K562 (cell line): Measurements from ENCODE around the gene PIGX. TPM values are rescaled to one million over a fixed set of nuclear protein-coding genes. Genes with fewer than 3 reads are reported as not detected.

Source experiments
- ATAC-seq: fragments of 200-7000 bp; cut with Tn5 transposase; 3 replicates; pipeline ENCODE4 v1.9.1; 2020; ENCODE audit warnings: moderate library complexity
- BruUV-seq: library from RNA; stranded (reverse); fragments of 400-500 nt; replicated peaks from 2 replicates; lab custom pipeline; 2021; lab: Mats Ljungman, UMichigan
- CTCF ChIA-PET: fragments of 300-600 bp; formaldehyde crosslinking; extraction: SDS; loops from one replicate; lab custom pipeline; 2021; ENCODE audit warnings: low intra/inter-chr PET ratio; lab: Yijun Ruan, JAX
- POLR2A ChIA-PET: fragments of 300-600, 350-650 bp; sonication (Branson Sonifier 250); formaldehyde crosslinking; extraction: SDS; loops from one replicate; lab custom pipeline; 2021; ENCODE audit warnings: antibody characterized with exemption, inconsistent platforms; lab: Yijun Ruan, JAX
- DNase-seq, 4 experiments: peaks; one replicate each; pipeline versions ENCODE4 v3.0.0 to v3.0.0-alpha.2; 2011 to 2018; ENCODE audit warnings: low spot score in 3 of 4, mixed read lengths in 3 of 4; ENCODE audit errors: extremely low read depth in 1 of 4
- FAIRE-seq: peaks from 2 replicates; lab custom pipeline; 2011; peaks lifted over from hg19 to GRCh38; lab: Jason Lieb, UNC
- H2AFZ ChIP-seq: 2 replicates; pipeline ENCODE4 v1.6.0; 2011; ENCODE audit warnings: low read depth, low read length, control low read depth, inconsistent platforms
- H3K27ac ChIP-seq: fragments of 200-600 bp; 3 replicates; pipeline ENCODE4 v1.8.0; 2011; ENCODE audit warnings: low read depth, mild to moderate bottlenecking, control low read depth, inconsistent platforms, low read length, moderate library complexity, mixed read lengths; ENCODE audit errors: extremely low read depth
- H3K27me3 ChIP-seq, 2 experiments: fragments of 300-600 bp in 1 of 2; 2 replicates in 1 of 2; 3 replicates in 1 of 2; pipeline versions ENCODE4 v1.6.0 to v1.8.0; 2011; ENCODE audit warnings: inconsistent platforms in 2 of 2, low read length in 2 of 2, mild to moderate bottlenecking in 1 of 2, mixed read lengths in 1 of 2, moderate library complexity in 1 of 2; ENCODE audit not compliant: control insufficient read depth in 2 of 2, insufficient read depth in 2 of 2
- H3K36me3 ChIP-seq: fragments of 300-600 bp; 3 replicates; pipeline ENCODE4 v1.8.0; 2011; ENCODE audit warnings: mild to moderate bottlenecking, low read length, inconsistent platforms; ENCODE audit not compliant: control insufficient read depth, insufficient read depth
- H3K4me1 ChIP-seq, 2 experiments: fragments of 200-600 bp in 1 of 2; replicated peaks in 1 of 2; 2 replicates in 1 of 2; 3 replicates in 1 of 2; pipeline versions ENCODE4 v1.5.1 to v1.8.0; 2011; ENCODE audit warnings: inconsistent platforms in 2 of 2, low read length in 2 of 2, mild to moderate bottlenecking in 1 of 2, mixed read lengths in 1 of 2, moderate library complexity in 1 of 2; ENCODE audit not compliant: control insufficient read depth in 2 of 2, insufficient read depth in 2 of 2
- H3K4me2 ChIP-seq: 2 replicates; pipeline ENCODE4 v1.6.1; 2011; ENCODE audit warnings: low read length, control low read depth, inconsistent platforms, mixed read lengths; ENCODE audit not compliant: insufficient read depth
- H3K4me3 ChIP-seq: fragments of 200-600 bp; sonication (generic), shearing (Covaris generic); 2 replicates; pipeline ENCODE4 v1.5.1; 2016; ENCODE audit warnings: control low read depth, inconsistent platforms
- H3K79me2 ChIP-seq: fragments of 200-600 bp; 3 replicates; pipeline ENCODE4 v1.8.0; 2011; ENCODE audit warnings: low read length, inconsistent platforms; ENCODE audit not compliant: control insufficient read depth, insufficient read depth
- H3K9ac ChIP-seq, 2 experiments: 2 replicates each; pipeline versions ENCODE4 v1.6.0 to v1.6.1; 2011; ENCODE audit warnings: low read depth in 2 of 2, low read length in 2 of 2, control low read depth in 1 of 2, inconsistent platforms in 1 of 2, mild to moderate bottlenecking in 1 of 2, mixed read lengths in 1 of 2; ENCODE audit not compliant: insufficient read depth in 1 of 2
- H3K9me1 ChIP-seq: one replicate; pipeline ENCODE4 v1.6.0; 2011; ENCODE audit warnings: inconsistent platforms, mild to moderate bottlenecking, low read length, moderate library complexity; ENCODE audit not compliant: control insufficient read depth, insufficient read depth
- H3K9me3 ChIP-seq: replicated peaks from 2 replicates; pipeline ENCODE4 v1.5.1; 2011; ENCODE audit warnings: low read depth, low read length, inconsistent platforms; ENCODE audit not compliant: control insufficient read depth, insufficient read depth
- H4K20me1 ChIP-seq: replicated peaks from 2 replicates; pipeline ENCODE4 v1.6.1; 2011; ENCODE audit warnings: low read length, inconsistent platforms, mixed read lengths; ENCODE audit not compliant: control insufficient read depth, insufficient read depth
- RAD21 ChIP-seq, 2 experiments: fragments of 250-450 bp in 1 of 2; fragments of 450-650 bp in 1 of 2; sonication (Bioruptor Pico) in 1 of 2; formaldehyde crosslinking in 1 of 2; IDR thresholded peaks in 1 of 2; conservative IDR thresholded peaks in 1 of 2; 2 replicates each; pipeline versions ENCODE4 v1.4.0 to v1.8.0; 2020 to 2022; ENCODE audit warnings: mild to moderate bottlenecking in 2 of 2, moderate library complexity in 1 of 2
- SMC3 ChIP-seq: conservative IDR thresholded peaks from 2 replicates; pipeline ENCODE4 v1.6.1; 2011; ENCODE audit warnings: low read depth, low read length, improper control_type of control experiment; ENCODE audit not compliant: insufficient read depth
- ZNF436 ChIP-seq: fragments of 250-450, 450-650 bp; sonication (Bioruptor Pico); formaldehyde crosslinking; IDR thresholded peaks from 2 replicates; pipeline ENCODE4 v1.7.0; 2020; ENCODE audit warnings: mild to moderate bottlenecking
- WGBS: fragments of 100-300 bp; shearing (Covaris generic); methylation state at CpG from one replicate; pipeline ENCODE4 v1.1.6; 2016; ENCODE audit warnings: low coverage, mixed read lengths; ENCODE audit not compliant: insufficient coverage; ENCODE audit errors: missing lambda C conversion rate; 5-methylcytosine and 5-hydroxymethylcytosine counted together
- in situ Hi-C: fragments of 300-500 bp; cut with MboI; formaldehyde crosslinking; loops from 4 replicates; pipeline ENCODE4 v1.15.0; 2018; ENCODE audit warnings: inconsistent platforms, mixed read lengths
- intact Hi-C: fragments of 100-400 bp; cut with micrococcal nuclease; formaldehyde crosslinking; loops from 2 replicates; pipeline ENCODE4 v1.14.2; 2022
- polyA plus RNA-seq, 8 experiments: library from polyadenylated mRNA; depleted of rRNA in 4 of 8; stranded (reverse) in 5 of 8; unstranded in 3 of 8; fragments of >200 nt; fragmentation: Nextera tagmentation in 2 of 8; fragmentation: Illumina TruSeq in 1 of 8; extraction: Ambion mirVana in 2 of 8; extraction: Trizol in 1 of 8; gene quantifications; 2 replicates each; pipeline versions ENCODE4 v1.2.1 to v1.2.3, GENCODE V29; 2011 to 2014; ENCODE audit warnings: inconsistent platforms in 1 of 8, missing spikeins in 1 of 8
- total RNA-seq, 7 experiments: library from RNA; depleted of rRNA in 6 of 7; stranded (reverse); fragments of >200 nt in 6 of 7; fragmentation: Illumina TruSeq in 2 of 7; extraction: Trizol in 2 of 7; gene quantifications; 2 replicates each; pipeline versions ENCODE4 v1.2.1 to v1.2.3, GENCODE V29; 2011 to 2021; ENCODE audit warnings: low replicate concordance in 1 of 7
- TF ChIP-seq, protein P1 (sequence below), 2 experiments: fragments of 450-650 bp; IDR thresholded peaks; 2 replicates each; pipeline ENCODE4 v1.6.1; 2016; ENCODE audit warnings: mild to moderate bottlenecking in 2 of 2, borderline replicate concordance in 1 of 2, low read depth in 1 of 2, moderate library complexity in 1 of 2

The PIGX gene
- total and polyA plus RNA-seq, 9 of the 15 experiments (the other 6 are each of a cell fraction or from before 2014, with no cell fraction given) = 3.7 to 36.3 (median 26.9) TPM

DNA sequence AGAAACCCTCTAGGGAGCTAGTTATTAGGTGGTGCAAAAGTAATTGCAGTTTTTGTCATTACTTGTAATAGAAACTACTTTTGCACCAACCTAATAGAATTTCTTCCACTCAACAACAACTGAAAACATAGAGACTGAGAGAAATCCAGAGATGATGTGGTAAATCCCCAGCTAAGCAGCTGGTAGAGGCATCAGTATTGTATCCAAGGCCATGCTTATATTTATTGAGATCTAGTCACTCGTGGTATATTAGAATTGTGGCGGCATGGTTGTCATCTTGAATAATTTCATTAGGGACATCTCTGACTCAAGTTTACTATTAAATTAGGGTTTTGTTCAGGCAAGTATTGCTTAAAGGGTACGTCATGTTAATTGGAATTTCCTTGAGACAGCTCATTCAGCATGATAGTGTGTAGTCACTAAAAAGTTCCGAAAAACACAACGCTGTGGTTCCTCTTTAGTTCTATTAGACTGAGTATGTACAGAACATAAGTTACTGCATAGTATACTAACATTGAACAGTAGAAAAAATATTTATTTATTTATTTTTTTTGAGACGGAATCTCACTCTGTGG is 62.8 kb downstream of the PIGX start:
- WGBS = 97% methylated on average over 6 of the region's 6 CpGs
- ChIA-PET POLR2A (no interaction called here), CTCF (no interaction called here)
- no peak overlapping the region for H3K4me3 ChIP-seq
- H3K27ac ChIP-seq = no peak overlapping the region
- no peak overlapping the region for H2AFZ ChIP-seq
- no peaks in the 10 kb centered on the region for H3K27me3 ChIP-seq
- H3K9ac ChIP-seq = no peak overlapping the region
- FAIRE-seq (no peak), DNase-seq (no peak), ATAC-seq (no peak)
- no peaks in the 10 kb centered on the region for H3K4me1 ChIP-seq
- peaks cover 10% of the 10 kb centered on the region for H3K9me3 ChIP-seq
- BruUV-seq = no TSS peak
- H4K20me1 ChIP-seq = no peaks in the 10 kb centered on the region
- intact Hi-C loops (no loop called here), in situ Hi-C loops (no loop called here)
- peaks cover 22% of the 10 kb centered on the region; the same call in 2 of the 3 replicates for H3K36me3 ChIP-seq
- no peak overlapping the region for H3K4me2 ChIP-seq
- peaks cover 95% of the 10 kb centered on the region for H3K79me2 ChIP-seq
- H3K9me1 ChIP-seq = no peaks in the 10 kb centered on the region
- no peak for TF ChIP-seq RAD21 (CRISPR knock-in tag; conservative IDR thresholded peaks at IDR 0.05 in 1 of 2, IDR thresholded peaks at IDR 0.05 in 1 of 2)
- TF ChIP-seq, protein P1, sequence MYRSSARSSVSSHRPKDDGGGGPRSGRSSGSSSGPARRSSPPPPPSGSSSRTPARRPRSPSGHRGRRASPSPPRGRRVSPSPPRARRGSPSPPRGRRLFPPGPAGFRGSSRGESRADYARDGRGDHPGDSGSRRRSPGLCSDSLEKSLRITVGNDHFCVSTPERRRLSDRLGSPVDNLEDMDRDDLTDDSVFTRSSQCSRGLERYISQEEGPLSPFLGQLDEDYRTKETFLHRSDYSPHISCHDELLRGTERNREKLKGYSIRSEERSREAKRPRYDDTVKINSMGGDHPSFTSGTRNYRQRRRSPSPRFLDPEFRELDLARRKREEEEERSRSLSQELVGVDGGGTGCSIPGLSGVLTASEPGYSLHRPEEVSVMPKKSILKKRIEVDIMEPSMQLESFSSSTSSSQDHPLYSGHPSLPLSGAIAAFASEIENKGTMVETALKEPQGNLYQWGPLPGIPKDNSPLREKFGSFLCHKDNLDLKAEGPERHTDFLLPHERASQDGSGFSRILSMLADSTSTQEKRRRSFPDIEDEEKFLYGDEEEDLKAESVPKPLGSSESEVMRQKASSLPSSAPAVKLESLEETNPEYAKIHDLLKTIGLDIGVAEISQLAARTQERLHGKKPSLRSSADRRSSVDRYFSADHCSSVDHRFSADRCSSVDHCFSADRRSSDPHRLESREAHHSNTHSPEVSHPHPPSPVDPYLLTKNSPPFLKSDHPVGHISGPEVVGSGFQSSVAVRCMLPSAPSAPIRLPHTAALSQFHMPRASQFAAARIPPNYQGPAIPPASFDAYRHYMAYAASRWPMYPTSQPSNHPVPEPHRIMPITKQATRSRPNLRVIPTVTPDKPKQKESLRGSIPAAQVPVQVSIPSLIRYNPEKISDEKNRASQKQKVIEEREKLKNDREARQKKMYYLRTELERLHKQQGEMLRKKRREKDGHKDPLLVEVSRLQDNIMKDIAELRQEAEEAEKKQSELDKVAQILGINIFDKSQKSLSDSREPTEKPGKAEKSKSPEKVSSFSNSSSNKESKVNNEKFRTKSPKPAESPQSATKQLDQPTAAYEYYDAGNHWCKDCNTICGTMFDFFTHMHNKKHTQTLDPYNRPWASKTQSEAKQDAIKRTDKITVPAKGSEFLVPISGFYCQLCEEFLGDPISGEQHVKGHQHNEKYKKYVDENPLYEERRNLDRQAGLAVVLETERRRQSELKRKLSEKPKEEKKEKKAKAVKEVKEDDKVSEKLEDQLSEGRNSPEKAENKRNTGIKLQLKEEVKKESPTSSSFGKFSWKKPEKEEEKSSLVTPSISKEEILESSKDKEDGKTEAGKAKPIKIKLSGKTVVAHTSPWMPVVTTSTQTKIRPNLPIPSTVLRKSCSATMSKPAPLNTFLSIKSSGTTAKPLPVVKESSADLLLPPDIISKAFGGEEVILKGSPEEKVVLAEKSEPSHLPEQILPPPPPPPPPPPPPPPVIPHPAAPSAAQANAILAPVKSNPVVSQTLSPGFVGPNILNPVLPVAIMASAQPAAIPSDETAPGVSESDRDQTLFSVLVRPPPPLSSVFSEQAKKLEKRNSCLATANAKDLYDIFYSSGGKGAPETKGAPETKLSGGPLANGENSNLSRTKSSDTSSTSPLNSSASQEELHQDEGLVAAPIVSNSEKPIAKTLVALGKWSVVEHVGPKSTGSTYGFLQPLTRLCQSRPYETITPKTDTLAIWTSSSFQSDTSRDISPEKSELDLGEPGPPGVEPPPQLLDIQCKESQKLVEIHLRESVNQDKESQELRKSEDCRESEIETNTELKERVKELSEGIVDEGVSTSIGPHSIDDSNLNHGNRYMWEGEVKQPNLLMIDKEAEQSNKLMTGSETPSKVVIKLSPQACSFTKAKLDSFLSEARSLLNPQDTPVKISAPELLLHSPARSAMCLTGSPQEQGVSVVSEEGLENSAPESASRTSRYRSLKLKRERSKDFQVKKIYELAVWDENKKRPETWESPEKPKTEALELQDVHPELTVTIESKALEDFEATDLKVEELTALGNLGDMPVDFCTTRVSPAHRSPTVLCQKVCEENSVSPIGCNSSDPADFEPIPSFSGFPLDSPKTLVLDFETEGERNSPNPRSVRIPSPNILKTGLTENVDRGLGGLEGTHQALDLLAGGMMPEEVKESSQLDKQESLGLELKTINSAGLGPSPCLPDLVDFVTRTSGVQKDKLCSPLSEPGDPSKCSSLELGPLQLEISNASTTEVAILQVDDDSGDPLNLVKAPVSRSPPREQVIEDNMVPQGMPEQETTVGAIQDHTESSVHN (IDR thresholded peaks at IDR 0.05; ENCODE audit: borderline replicate concordance in 1 of 2, low read depth in 1 of 2) = no peak
- no peak for TF ChIP-seq SMC3
- no peak for TF ChIP-seq ZNF436 (CRISPR knock-in tag)
